GM12891 (cell line): Measurements from ENCODE around the gene GPC5.

Source experiments
- DNase-seq: peaks from one replicate; pipeline ENCODE4 v3.0.0; 2011; ENCODE audit warnings: low spot score; ENCODE audit not compliant: insufficient read length
- FAIRE-seq: peaks from 2 replicates; lab custom pipeline; 2011; peaks lifted over from hg19 to GRCh38; lab: Jason Lieb, UNC
- PAX5 ChIP-seq: IDR thresholded peaks from 2 replicates; pipeline ENCODE4 v1.6.1; 2011; ENCODE audit warnings: low read length, moderate library complexity, mild to moderate bottlenecking; ENCODE audit not compliant: insufficient read depth, severe bottlenecking
- POLR2A ChIP-seq: IDR thresholded peaks from 2 replicates; pipeline ENCODE4 v1.6.1; 2011; ENCODE audit warnings: low read depth, low read length, control low read depth
- POLR2AphosphoS5 ChIP-seq: IDR thresholded peaks from 2 replicates; pipeline ENCODE4 v1.6.1; 2011; ENCODE audit warnings: low read depth, low read length, control low read depth
- POU2F2 ChIP-seq: IDR thresholded peaks from 2 replicates; pipeline ENCODE4 v1.6.1; 2011; ENCODE audit warnings: low read depth, mild to moderate bottlenecking, control low read depth, low read length, moderate library complexity
- SPI1 ChIP-seq: IDR thresholded peaks from 2 replicates; pipeline ENCODE4 v1.6.1; 2011; ENCODE audit warnings: low read depth, low read length, control low read depth
- TAF1 ChIP-seq: IDR thresholded peaks from 2 replicates; pipeline ENCODE4 v1.6.1; 2011; ENCODE audit warnings: low read depth, low read length, control low read depth

GPC5 gene

GRCh38 chr13:91553584-91553983, 155.2 kb downstream of the GPC5 start:
- FAIRE-seq: no peak
- DNase-seq: no peak
- TF ChIP-seq TAF1: no peak
- no peak for TF ChIP-seq PAX5
- TF ChIP-seq SPI1: no peak
- no peak for TF ChIP-seq POLR2A
- TF ChIP-seq POLR2AphosphoS5: no peak
- TF ChIP-seq POU2F2: no peak

DNA sequence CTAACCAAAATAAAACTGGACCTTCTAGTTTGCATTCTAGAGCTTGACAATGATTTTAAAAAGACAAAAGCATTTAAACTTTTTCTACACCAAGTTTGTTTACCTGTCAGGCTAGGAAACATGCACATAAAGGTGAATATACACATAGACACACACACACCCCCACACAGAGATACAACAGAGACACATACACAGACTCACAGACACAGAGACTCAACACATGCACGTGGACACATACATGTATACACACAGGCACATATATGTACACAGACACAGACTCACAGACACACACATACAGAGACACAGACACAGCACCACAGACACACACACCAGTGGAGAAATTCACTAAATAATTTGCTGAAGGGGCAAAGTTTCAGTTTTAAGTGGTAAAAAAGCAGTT, 155.7 kb downstream of the GPC5 start:
- no peak for FAIRE-seq
- TF ChIP-seq TAF1 (no peak), POLR2AphosphoS5 (no peak), SPI1 (no peak), POLR2A (no peak), PAX5 (no peak), POU2F2 (no peak)
- DNase-seq: no peak

- FAIRE-seq (no peak), DNase-seq (no peak)
- no peak for TF ChIP-seq POLR2A
- no peak for TF ChIP-seq SPI1
- no peak for TF ChIP-seq POLR2AphosphoS5
- no peak for TF ChIP-seq POU2F2
- no peak for TF ChIP-seq PAX5
- TF ChIP-seq TAF1: no peak
These were observed 159.1 kb downstream of the GPC5 start for GRCh38 chr13:91557328-91558090.

- TF ChIP-seq POU2F2 (no peak), TAF1 (no peak)
- FAIRE-seq (no peak), DNase-seq (no peak)
These were observed 165.4 kb downstream of the GPC5 start for GRCh38 chr13:91563799-91564198.

DNA sequence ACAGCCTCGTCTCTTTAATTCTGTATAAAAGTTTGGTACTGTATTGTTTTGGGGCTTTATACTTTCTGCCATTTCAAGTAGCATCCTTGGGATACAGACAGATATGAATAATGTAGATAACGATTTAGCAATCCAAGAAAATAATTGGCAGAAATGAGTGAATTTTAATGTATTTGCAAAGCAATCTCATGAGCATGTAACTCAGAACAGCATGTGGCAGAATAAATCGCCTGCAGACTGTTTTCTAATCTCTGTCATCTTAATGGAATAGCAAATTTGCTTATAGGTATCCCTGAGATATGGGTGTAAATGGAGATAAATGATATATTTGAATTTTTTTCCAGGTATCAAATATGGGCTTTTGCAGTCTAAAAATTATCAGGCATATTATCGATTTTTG, 166.0 kb downstream of the GPC5 start:
- FAIRE-seq (no peak), DNase-seq (no peak)
- TF ChIP-seq PAX5: no peak
- TF ChIP-seq POU2F2: no peak
- no peak for TF ChIP-seq POLR2AphosphoS5
- no peak for TF ChIP-seq SPI1
- TF ChIP-seq POLR2A: no peak
- TF ChIP-seq TAF1: no peak

DNA sequence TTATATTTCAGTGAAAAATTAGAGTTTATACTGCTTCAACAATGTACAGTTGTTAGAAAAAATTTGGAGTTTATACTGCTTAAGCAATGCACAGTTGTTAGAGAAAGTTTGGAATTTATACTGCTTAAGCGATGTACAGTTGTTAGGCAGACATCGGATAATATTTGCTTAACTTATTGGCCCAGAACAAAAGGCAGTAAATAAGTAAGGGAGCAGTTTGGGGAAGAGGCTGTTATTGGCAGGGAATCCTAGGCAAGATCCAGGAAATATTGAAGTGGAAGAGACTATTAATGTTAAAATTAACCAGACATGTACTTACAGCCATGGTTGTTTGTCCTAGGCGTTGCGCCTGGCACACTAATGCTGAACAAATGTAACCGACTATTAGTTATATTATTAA, 166.9 kb downstream of the GPC5 start:
- DNase-seq (no peak), FAIRE-seq (no peak)
- TF ChIP-seq SPI1 (no peak), TAF1 (no peak), POLR2A (no peak), PAX5 (no peak), POLR2AphosphoS5 (no peak), POU2F2 (no peak)

DNA sequence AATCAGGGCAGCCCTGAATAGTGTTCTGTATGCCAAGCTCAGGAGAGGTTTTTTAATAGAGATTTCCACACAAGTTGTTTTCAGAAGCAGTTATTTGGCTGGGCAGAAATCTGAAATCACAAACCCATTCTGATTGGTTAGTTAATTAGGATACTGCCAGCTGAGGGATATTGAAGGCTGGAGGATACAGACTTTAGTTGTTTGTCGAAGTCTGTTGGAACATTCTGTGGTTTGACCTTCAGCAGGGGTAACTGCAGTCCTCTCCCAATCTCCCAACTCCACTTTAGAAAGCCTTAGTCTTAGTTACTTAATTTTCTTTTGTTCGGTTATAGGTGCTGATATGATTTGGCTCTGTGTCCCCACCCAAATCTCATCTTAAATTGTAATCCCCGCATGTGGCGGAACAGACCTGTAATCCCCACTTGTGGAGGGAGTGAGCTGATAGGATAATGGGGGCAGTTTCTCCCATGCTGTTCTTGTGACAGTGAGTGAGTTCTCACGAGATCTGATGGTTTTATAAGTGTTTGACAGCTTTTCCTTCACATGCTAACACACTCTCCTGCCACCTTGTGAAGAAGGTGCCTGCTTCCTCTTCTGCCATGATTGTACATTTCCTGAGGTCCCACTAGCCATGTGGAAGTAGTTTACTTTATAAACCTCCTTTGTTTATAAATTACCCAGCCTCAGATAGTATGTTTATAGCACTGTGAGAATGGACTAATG, 169.2 kb downstream of the GPC5 start:
- DNase-seq (no peak), FAIRE-seq (no peak)
- TF ChIP-seq POLR2AphosphoS5: no peak
- no peak for TF ChIP-seq POU2F2
- TF ChIP-seq SPI1: no peak
- TF ChIP-seq TAF1: no peak
- no peak for TF ChIP-seq POLR2A
- no peak for TF ChIP-seq PAX5

GRCh38 chr13:91571681-91572080, 173.3 kb downstream of the GPC5 start:
- TF ChIP-seq POLR2A (no peak), SPI1 (no peak), POU2F2 (no peak), POLR2AphosphoS5 (no peak), TAF1 (no peak), PAX5 (no peak)
- FAIRE-seq: no peak
- no peak for DNase-seq

- FAIRE-seq (no peak), DNase-seq (no peak)
- TF ChIP-seq SPI1 (no peak), PAX5 (no peak)
These were observed 174.0 kb downstream of the GPC5 start for GRCh38 chr13:91572439-91572838.
